CD14-positive monocyte (primary cell): Measurements from ENCODE around the gene OTOG. TPM values are rescaled to one million over a fixed set of nuclear protein-coding genes. Genes with fewer than 3 reads are reported as not detected.

Experiments
- DNase-seq, 3 donors: peaks; one replicate each; pipeline ENCODE4 v3.0.0-alpha.2; 2011 to 2022
- H2AFZ ChIP-seq: 2 replicates; pipeline ENCODE4 v1.6.0; 2012; ENCODE audit warnings: mild to moderate bottlenecking, low read depth, low read length, inconsistent platforms; ENCODE audit not compliant: insufficient read depth, poor library complexity, severe bottlenecking
- H3K27ac ChIP-seq, 2 donors: 1 replicate in 1 of 2; 2 replicates in 1 of 2; pipeline ENCODE4 v1.5.1; 2012 to 2013; ENCODE audit warnings: low read length in 2 of 2, control low read depth in 1 of 2, inconsistent platforms in 1 of 2, low read depth in 1 of 2, mild to moderate bottlenecking in 1 of 2
- H3K27me3 ChIP-seq, 2 donors: one replicate each; pipeline versions ENCODE4 v1.6.0 to v1.6.1; 2011 to 2013; ENCODE audit warnings: low read length in 2 of 2; ENCODE audit not compliant: control insufficient read depth in 2 of 2, insufficient read depth in 2 of 2
- H3K36me3 ChIP-seq, 2 donors: replicated peaks in 1 of 2; 1 replicate in 1 of 2; 2 replicates in 1 of 2; pipeline versions ENCODE4 v1.5.1 to v1.6.1; 2012 to 2013; ENCODE audit warnings: low read length in 2 of 2, control low read depth in 1 of 2, inconsistent platforms in 1 of 2, mild to moderate bottlenecking in 1 of 2; ENCODE audit not compliant: insufficient read depth in 2 of 2, control insufficient read depth in 1 of 2
- H3K4me1 ChIP-seq, 2 donors: 1 replicate in 1 of 2; 2 replicates in 1 of 2; pipeline versions ENCODE4 v1.5.1 to v1.6.1; 2012 to 2013; ENCODE audit warnings: low read length in 2 of 2, control low read depth in 1 of 2, inconsistent platforms in 1 of 2, mild to moderate bottlenecking in 1 of 2, moderate library complexity in 1 of 2; ENCODE audit not compliant: insufficient read depth in 2 of 2, control insufficient read depth in 1 of 2
- H3K4me2 ChIP-seq: replicated peaks from 2 replicates; pipeline ENCODE3; 2012; ENCODE audit warnings: low read length, moderate library complexity, mild to moderate bottlenecking; ENCODE audit not compliant: poor library complexity, severe bottlenecking; ENCODE audit errors: extremely low read depth
- H3K4me3 ChIP-seq, 3 experiments: fragments of 200-600 bp in 1 of 3; sonication (generic) in 1 of 3; replicated peaks in 1 of 3; 1 replicate in 2 of 3; 2 replicates in 1 of 3; pipeline ENCODE4 v1.5.1; 2011 to 2013; ENCODE audit warnings: low read length in 3 of 3, mild to moderate bottlenecking in 3 of 3, control low read depth in 2 of 3, low read depth in 2 of 3, inconsistent platforms in 1 of 3, moderate library complexity in 1 of 3
- H3K79me2 ChIP-seq: 2 replicates; pipeline ENCODE4 v1.6.0; 2012; ENCODE audit warnings: mild to moderate bottlenecking, control low read depth, inconsistent platforms, low read length, moderate library complexity; ENCODE audit not compliant: insufficient read depth
- H3K9ac ChIP-seq: 2 replicates; pipeline ENCODE4 v1.6.0; 2017; ENCODE audit warnings: low read length, mild to moderate bottlenecking; ENCODE audit not compliant: insufficient read depth, poor library complexity, severe bottlenecking
- H3K9me3 ChIP-seq, 2 donors: replicated peaks in 1 of 2; 1 replicate in 1 of 2; 2 replicates in 1 of 2; pipeline versions ENCODE4 v1.5.1 to v1.6.1; 2012 to 2013; ENCODE audit warnings: low read length in 2 of 2, control low read depth in 1 of 2; ENCODE audit not compliant: control insufficient read depth in 1 of 2, insufficient read depth in 1 of 2
- H4K20me1 ChIP-seq: 2 replicates; pipeline ENCODE4 v1.6.0; 2012; ENCODE audit warnings: mild to moderate bottlenecking, low read length, control low read depth, moderate library complexity; ENCODE audit not compliant: insufficient read depth
- H3K27ac Mint-ChIP-seq, 7 donors: one replicate each; pipeline ENCODE4 v1.8.0; 2020; ENCODE audit warnings: mild to moderate bottlenecking in 7 of 7, mixed read lengths in 7 of 7, moderate library complexity in 6 of 7, inconsistent platforms in 2 of 7
- H3K27me3 Mint-ChIP-seq, 3 donors: one replicate each; pipeline ENCODE4 v1.8.0; 2021 to 2022; ENCODE audit warnings: low read depth in 3 of 3, mild to moderate bottlenecking in 3 of 3, mixed read lengths in 3 of 3, moderate library complexity in 3 of 3, inconsistent platforms in 1 of 3
- H3K36me3 Mint-ChIP-seq, 2 donors: one replicate each; pipeline ENCODE4 v1.8.0; 2020; ENCODE audit warnings: mixed read lengths in 2 of 2, inconsistent platforms in 1 of 2, mild to moderate bottlenecking in 1 of 2
- H3K4me1 Mint-ChIP-seq: one replicate; pipeline ENCODE4 v1.8.0; 2020; ENCODE audit warnings: mild to moderate bottlenecking, mixed read lengths
- H3K4me3 Mint-ChIP-seq, 2 donors: one replicate each; pipeline ENCODE4 v1.8.0; 2020; ENCODE audit warnings: mild to moderate bottlenecking in 2 of 2, mixed read lengths in 2 of 2, moderate library complexity in 1 of 2
- H3K9me3 Mint-ChIP-seq, 7 donors: one replicate each; pipeline ENCODE4 v1.8.0; 2020 to 2022; ENCODE audit warnings: mixed read lengths in 7 of 7, mild to moderate bottlenecking in 6 of 7, moderate library complexity in 6 of 7, inconsistent platforms in 2 of 7
- WGBS: methylation state at CpG from one replicate; pipeline ENCODE4 v1.1.5; 2013; ENCODE audit warnings: missing lambda C conversion rate; ENCODE audit not compliant: insufficient coverage; 5-methylcytosine and 5-hydroxymethylcytosine counted together
- intact Hi-C, 2 donors: fragments of 100-400 bp; cut with micrococcal nuclease; formaldehyde crosslinking; loops; one replicate each; pipeline versions ENCODE4 v1.15.0 to v1.15.1; 2023
- polyA plus RNA-seq, 3 donors: library from polyadenylated mRNA; depleted of rRNA in 1 of 3; unstranded in 2 of 3; stranded (reverse) in 1 of 3; fragments of 300-500 nt in 2 of 3; fragments of >200 nt in 1 of 3; fragmentation: Illumina TruSeq in 2 of 3; gene quantifications; 1 replicate in 2 of 3; 2 replicates in 1 of 3; pipeline ENCODE4 v1.2.3, GENCODE V29; 2012 to 2021
- TF ChIP-seq, protein P1 (sequence below): fragments of 200-600 bp; IDR thresholded peaks from one replicate; pipeline ENCODE4 v1.8.0; 2022; ENCODE audit warnings: antibody characterized with exemption, mild to moderate bottlenecking

The OTOG gene
- polyA plus RNA-seq, 3 donors: not detected

DNA sequence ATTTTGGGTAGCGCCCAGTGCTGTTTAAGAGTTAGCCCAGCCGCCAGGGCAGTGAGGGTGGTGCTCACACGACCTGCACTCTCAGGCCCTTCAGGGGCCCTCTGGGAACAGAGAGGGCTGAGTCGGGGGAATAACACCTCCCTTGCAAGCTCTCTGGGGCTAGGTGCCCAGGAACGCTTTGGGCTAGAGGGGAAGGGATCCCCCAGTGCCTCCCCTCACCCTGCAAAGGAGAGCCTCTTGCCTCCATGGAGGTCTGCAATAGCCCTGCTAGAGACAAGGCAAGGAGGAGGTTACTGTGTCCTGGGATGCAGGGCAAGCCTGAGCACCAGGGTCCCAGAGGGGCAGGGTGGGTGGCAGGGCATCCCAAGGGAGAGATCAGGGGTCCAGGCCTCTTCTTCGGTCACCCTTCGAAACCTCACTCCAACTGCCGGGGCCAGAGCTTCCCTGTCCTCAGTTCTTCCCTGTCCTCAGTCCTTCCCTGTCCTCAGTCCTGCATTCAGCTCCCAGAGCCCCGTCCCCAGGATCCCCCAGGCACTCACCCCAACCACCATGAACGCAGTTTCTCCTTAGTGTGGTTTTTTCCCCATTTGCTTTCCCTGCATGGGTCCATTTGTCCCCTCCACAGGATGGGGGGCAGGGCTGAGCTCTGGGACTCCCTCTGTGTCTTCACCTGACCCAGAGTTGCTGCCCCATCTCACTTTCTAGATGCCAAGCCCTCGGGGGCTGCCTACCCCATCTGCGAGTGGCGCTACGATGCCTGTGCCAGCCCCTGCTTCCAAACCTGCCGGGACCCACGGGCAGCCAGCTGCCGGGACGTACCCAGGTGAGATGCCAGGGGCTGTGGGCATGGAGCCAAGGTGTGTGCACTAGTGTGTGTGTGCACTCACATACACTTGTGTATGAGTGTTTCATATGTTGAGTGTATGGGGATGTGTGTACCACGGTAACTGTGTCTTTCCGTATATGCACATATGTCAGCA, 60.8 kb downstream of the OTOG start:
- Histone ChIP-seq H3K4me1 (no peaks in the 10 kb centered on the region), H4K20me1 (no peaks in the 10 kb centered on the region), H3K79me2 (no peaks in the 10 kb centered on the region), H3K9ac (no peak overlapping the region), H3K27me3 (no peaks in the 10 kb centered on the region), H3K4me2 (no peak overlapping the region), H3K36me3 (no peaks in the 10 kb centered on the region), H3K27ac (no peak overlapping the region), H3K4me3 (no peak overlapping the region), H3K9me3 (no peaks in the 10 kb centered on the region), H2AFZ (no peak overlapping the region)
- Mint-ChIP-seq H3K4me1 (no peaks in the 10 kb centered on the region), H3K27ac (no peak overlapping the region), H3K9me3 (peaks cover 0 to 2% (median 0%) of the 10 kb centered on the region in 7 donors), H3K36me3 (no peaks in the 10 kb centered on the region), H3K27me3 (peaks cover 1 to 5% (median 2%) of the 10 kb centered on the region in 3 donors), H3K4me3 (no peak overlapping the region)
- WGBS: 91% methylated on average over 12 of the region's 20 CpGs
- intact Hi-C loops: no loop called here
- TF ChIP-seq, protein P1, sequence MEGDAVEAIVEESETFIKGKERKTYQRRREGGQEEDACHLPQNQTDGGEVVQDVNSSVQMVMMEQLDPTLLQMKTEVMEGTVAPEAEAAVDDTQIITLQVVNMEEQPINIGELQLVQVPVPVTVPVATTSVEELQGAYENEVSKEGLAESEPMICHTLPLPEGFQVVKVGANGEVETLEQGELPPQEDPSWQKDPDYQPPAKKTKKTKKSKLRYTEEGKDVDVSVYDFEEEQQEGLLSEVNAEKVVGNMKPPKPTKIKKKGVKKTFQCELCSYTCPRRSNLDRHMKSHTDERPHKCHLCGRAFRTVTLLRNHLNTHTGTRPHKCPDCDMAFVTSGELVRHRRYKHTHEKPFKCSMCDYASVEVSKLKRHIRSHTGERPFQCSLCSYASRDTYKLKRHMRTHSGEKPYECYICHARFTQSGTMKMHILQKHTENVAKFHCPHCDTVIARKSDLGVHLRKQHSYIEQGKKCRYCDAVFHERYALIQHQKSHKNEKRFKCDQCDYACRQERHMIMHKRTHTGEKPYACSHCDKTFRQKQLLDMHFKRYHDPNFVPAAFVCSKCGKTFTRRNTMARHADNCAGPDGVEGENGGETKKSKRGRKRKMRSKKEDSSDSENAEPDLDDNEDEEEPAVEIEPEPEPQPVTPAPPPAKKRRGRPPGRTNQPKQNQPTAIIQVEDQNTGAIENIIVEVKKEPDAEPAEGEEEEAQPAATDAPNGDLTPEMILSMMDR: no peak
- no peak for DNase-seq

DNA sequence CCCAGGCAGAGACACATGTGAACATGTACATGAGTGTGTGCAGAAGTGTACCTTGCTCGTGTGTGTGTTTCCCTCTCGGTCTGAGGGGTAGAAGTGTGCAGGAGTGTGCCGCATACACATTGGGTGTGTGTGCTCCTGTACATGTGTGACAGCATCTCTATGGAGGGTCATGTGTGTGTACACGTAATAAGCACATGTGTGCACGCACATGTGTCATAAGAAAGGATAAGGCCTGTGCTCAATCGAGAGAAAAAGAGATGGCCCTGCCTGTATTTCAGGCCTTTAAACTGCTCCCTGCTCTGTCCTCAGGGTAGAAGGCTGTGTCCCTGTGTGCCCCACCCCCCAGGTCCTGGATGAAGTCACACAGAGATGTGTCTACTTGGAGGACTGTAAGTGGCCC, 61.8 kb downstream of the OTOG start:
- Histone ChIP-seq H4K20me1 (no peaks in the 10 kb centered on the region), H3K79me2 (no peaks in the 10 kb centered on the region), H3K4me3 (no peak overlapping the region), H3K9me3 (no peaks in the 10 kb centered on the region), H3K4me2 (no peak overlapping the region), H3K36me3 (no peaks in the 10 kb centered on the region), H3K27me3 (no peaks in the 10 kb centered on the region), H2AFZ (no peak overlapping the region), H3K27ac (no peak overlapping the region), H3K4me1 (no peaks in the 10 kb centered on the region), H3K9ac (no peak overlapping the region)
- H3K4me3 Mint-ChIP-seq: no peak overlapping the region
- intact Hi-C loops: no loop called here
- H3K27me3 Mint-ChIP-seq: peaks cover 1 to 7% (median 2%) of the 10 kb centered on the region in 3 donors
- no peaks in the 10 kb centered on the region for H3K4me1 Mint-ChIP-seq
- peaks cover 0 to 2% (median 0%) of the 10 kb centered on the region in 7 donors for H3K9me3 Mint-ChIP-seq
- DNase-seq: no peak
- no peaks in the 10 kb centered on the region for H3K36me3 Mint-ChIP-seq
- no peak overlapping the region for H3K27ac Mint-ChIP-seq
- TF ChIP-seq, protein P1: no peak
- 83% methylated on average over 6 of the region's 6 CpGs for WGBS
